ENCODE measurements around the gene SYNC. TPM values are rescaled to one million over a fixed set of nuclear protein-coding genes. Genes with fewer than 3 reads are reported as not detected.
A peak's percentile ranks its signal among the peaks of the same experiment; 100 is the strongest.
"Not testable (repeated sequence)": the region's sequence is repeated elsewhere in the genome, so short reads cannot be mapped to it uniquely, and the experiment has no call there.

SYNC gene
- total RNA-seq, 2 donors from 2014 or later = not detected

DNA sequence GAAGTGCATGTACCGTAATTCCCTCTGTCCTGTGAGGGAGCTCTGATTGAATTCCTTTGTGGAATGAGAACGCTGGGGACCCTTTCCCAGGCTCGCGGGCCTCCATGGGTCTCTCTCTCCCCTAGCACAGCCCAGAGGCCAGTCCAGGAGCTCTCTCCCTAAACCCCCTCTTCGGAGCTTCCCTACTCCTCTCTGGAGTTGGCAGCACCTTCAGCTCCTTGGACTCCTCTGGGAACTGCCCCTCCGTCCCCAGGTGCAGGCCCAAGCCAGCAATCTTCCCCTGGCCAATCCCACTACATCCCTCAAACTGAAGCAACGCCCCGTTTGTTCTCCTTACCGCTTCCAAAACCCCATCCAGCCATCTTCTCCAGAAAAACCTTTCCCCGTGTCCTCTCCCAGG lies 10.5 kb upstream of the SYNC start:
- no peak for ATAC-seq (replicated peaks)
- no peaks in the 10 kb centered on the region for H3K9me3 Mint-ChIP-seq
- H3K4me1 Mint-ChIP-seq = no peaks in the 10 kb centered on the region
- H3K36me3 Mint-ChIP-seq (ENCODE audit: low read depth) = no peaks in the 10 kb centered on the region
- peak overlapping the region; percentile 48 for H3K4me3 Mint-ChIP-seq
- no peak overlapping the region for H3K27ac Mint-ChIP-seq
- no peaks in the 10 kb centered on the region for H3K27me3 Mint-ChIP-seq

DNA sequence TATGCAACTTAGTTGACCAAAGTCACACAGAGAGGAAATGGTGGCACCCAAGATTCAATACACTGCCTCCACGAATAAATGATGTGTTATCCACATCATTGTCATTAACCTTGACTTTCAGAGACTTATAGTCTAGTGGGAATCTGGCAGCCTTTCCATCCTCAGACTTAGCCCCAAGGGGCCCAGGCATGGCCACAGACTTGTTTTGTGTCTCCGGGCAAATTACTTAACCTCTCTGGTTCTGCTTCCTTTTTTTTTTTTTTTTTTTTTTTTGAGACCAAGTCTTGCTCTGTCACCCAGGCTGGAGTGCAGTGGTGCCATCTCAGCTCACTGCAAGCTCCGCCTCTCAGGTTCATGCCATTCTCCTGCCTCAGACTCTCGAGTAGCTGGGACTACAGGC lies 8.7 kb upstream of the SYNC start:
- H3K4me3 Mint-ChIP-seq; H3K4me1 Mint-ChIP-seq; H3K9me3 Mint-ChIP-seq; H3K27ac Mint-ChIP-seq; H3K36me3 Mint-ChIP-seq (ENCODE audit: low read depth); H3K27me3 Mint-ChIP-seq; ATAC-seq (replicated peaks): not testable (repeated sequence)

DNA sequence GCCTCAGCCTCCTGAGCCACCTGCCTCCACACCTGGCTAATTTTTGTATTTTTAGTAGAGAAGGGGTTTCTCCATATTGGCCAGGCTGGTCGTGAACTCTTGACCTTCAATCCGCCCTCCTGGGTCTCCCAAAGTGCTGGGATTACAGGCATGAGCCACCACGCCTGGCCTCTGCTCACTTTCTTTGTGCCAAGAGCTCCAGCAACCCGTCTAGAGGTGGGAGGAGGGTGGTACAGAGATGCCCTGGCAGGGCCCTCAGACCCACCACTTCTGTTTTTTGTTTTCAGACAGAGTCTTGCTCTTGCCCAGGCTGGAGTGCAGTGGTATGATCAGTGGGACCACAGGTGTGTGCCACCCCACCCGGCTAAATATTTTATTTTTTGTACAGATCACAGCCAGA lies 6.9 kb upstream of the SYNC start:
- ATAC-seq (replicated peaks) = no peak
- Mint-ChIP-seq H3K36me3 (ENCODE audit: low read depth) (no peaks in the 10 kb centered on the region), H3K9me3 (no peaks in the 10 kb centered on the region), H3K4me3 (no peak overlapping the region), H3K4me1 (no peaks in the 10 kb centered on the region), H3K27me3 (peaks cover 17% of the 10 kb centered on the region), H3K27ac (no peak overlapping the region)

GRCh38 chr1:32709075-32709474 lies 6.5 kb upstream of the SYNC start:
- no peak overlapping the region for H3K4me3 Mint-ChIP-seq
- no peak overlapping the region for H3K27ac Mint-ChIP-seq
- ATAC-seq (replicated peaks) = no peak
- no peaks in the 10 kb centered on the region for H3K9me3 Mint-ChIP-seq
- H3K36me3 Mint-ChIP-seq (ENCODE audit: low read depth) = no peaks in the 10 kb centered on the region
- H3K4me1 Mint-ChIP-seq = no peaks in the 10 kb centered on the region
- peaks cover 21% of the 10 kb centered on the region for H3K27me3 Mint-ChIP-seq

GRCh38 chr1:32706491-32706890 lies 3.9 kb upstream of the SYNC start:
- Mint-ChIP-seq H3K27me3 (peaks cover 32% of the 10 kb centered on the region), H3K4me3 (no peak overlapping the region), H3K9me3 (no peaks in the 10 kb centered on the region), H3K36me3 (ENCODE audit: low read depth) (no peaks in the 10 kb centered on the region), H3K27ac (no peak overlapping the region), H3K4me1 (peaks cover 6% of the 10 kb centered on the region)
- no peak for ATAC-seq (replicated peaks)

GRCh38 chr1:32705516-32705915 lies 2.9 kb upstream of the SYNC start:
- no peak for ATAC-seq (replicated peaks)
- peaks cover 6% of the 10 kb centered on the region for H3K4me1 Mint-ChIP-seq
- peaks cover 36% of the 10 kb centered on the region for H3K27me3 Mint-ChIP-seq
- no peak overlapping the region for H3K4me3 Mint-ChIP-seq
- H3K36me3 Mint-ChIP-seq (ENCODE audit: low read depth) = no peaks in the 10 kb centered on the region
- no peaks in the 10 kb centered on the region for H3K9me3 Mint-ChIP-seq
- H3K27ac Mint-ChIP-seq = no peak overlapping the region

DNA sequence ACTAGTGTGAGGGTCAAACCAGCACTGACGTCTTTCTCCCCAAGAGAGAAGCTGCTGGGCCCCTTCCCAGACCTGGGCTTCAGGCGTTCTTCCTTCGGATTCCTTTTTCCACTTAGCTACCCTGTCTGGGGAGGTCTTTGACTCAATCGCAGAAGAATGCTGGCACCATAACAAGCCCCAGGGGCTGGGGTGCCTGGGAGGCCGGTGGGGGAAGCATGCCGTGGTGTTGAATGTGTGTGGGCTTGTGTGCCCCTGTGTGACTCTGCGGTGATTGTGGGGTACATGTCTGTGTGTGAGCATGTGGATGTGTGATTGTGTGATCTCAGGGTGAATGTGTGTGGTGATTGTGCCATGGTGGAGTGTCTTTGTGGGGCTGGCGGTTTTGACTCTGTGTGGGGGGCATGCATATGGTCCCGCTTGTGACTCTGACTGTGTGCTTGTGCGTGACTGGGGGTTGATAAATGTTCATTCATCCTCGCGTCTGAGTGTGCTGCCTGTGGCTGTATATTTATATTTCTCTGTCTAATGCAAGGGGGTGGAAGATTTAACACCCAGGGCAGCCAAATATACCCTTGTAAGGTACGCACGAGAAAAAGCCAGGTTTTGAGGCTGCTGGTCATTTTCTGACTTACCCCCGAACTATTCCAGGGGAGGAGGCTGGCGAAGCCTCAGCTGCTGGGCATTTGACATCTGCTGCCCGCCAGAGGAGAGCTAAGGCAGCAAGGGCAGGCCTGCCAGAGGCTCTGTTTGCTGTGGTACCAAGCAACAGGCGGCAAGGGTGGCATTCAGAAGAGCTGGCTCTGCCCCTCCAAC lies 1.1 kb upstream of the SYNC start:
- H3K36me3 Mint-ChIP-seq (ENCODE audit: low read depth) = no peaks in the 10 kb centered on the region
- H3K4me3 Mint-ChIP-seq = peak overlapping the region; percentile 38
- H3K9me3 Mint-ChIP-seq = no peaks in the 10 kb centered on the region
- peaks cover 6% of the 10 kb centered on the region for H3K4me1 Mint-ChIP-seq
- ATAC-seq (replicated peaks) = no peak
- H3K27me3 Mint-ChIP-seq = peaks cover 36% of the 10 kb centered on the region
- H3K27ac Mint-ChIP-seq = no peak overlapping the region

- Mint-ChIP-seq H3K4me1 (peaks cover 6% of the 10 kb centered on the region), H3K27me3 (peaks cover 32% of the 10 kb centered on the region), H3K9me3 (no peaks in the 10 kb centered on the region), H3K27ac (no peak overlapping the region), H3K4me3 (peak overlapping the region; percentile 37), H3K36me3 (ENCODE audit: low read depth) (no peaks in the 10 kb centered on the region)
- ATAC-seq (replicated peaks) = no peak
Observed at GRCh38 chr1:32701951-32702598, 495 bp downstream of the SYNC start.

- Mint-ChIP-seq H3K36me3 (ENCODE audit: low read depth) (no peaks in the 10 kb centered on the region), H3K27ac (no peak overlapping the region), H3K4me1 (peaks cover 6% of the 10 kb centered on the region), H3K4me3 (peak overlapping the region; percentile 37), H3K27me3 (peaks cover 31% of the 10 kb centered on the region), H3K9me3 (no peaks in the 10 kb centered on the region)
- no peak for ATAC-seq (replicated peaks)
Observed at GRCh38 chr1:32701421-32701911, 1.1 kb downstream of the SYNC start.

- not testable (repeated sequence) for H3K4me1 Mint-ChIP-seq; H3K27me3 Mint-ChIP-seq; H3K27ac Mint-ChIP-seq; H3K4me3 Mint-ChIP-seq; ATAC-seq (replicated peaks); H3K9me3 Mint-ChIP-seq; H3K36me3 Mint-ChIP-seq (ENCODE audit: low read depth)
Observed at GRCh38 chr1:32696996-32697395, 5.6 kb downstream of the SYNC start.

- H3K27ac Mint-ChIP-seq = peak overlapping the region; percentile 13
- peaks cover 1% of the 10 kb centered on the region for H3K27me3 Mint-ChIP-seq
- ATAC-seq (replicated peaks) = no peak
- H3K4me3 Mint-ChIP-seq = no peak overlapping the region
- no peaks in the 10 kb centered on the region for H3K9me3 Mint-ChIP-seq
- H3K4me1 Mint-ChIP-seq = no peaks in the 10 kb centered on the region
- H3K36me3 Mint-ChIP-seq (ENCODE audit: low read depth) = no peaks in the 10 kb centered on the region
Observed at GRCh38 chr1:32696041-32696440, 6.5 kb downstream of the SYNC start.

- H3K27ac Mint-ChIP-seq = peak overlapping the region; percentile 13
- H3K9me3 Mint-ChIP-seq = no peaks in the 10 kb centered on the region
- H3K4me3 Mint-ChIP-seq = no peak overlapping the region
- ATAC-seq (replicated peaks) = no peak
- H3K4me1 Mint-ChIP-seq = no peaks in the 10 kb centered on the region
- H3K36me3 Mint-ChIP-seq (ENCODE audit: low read depth) = no peaks in the 10 kb centered on the region
- no peaks in the 10 kb centered on the region for H3K27me3 Mint-ChIP-seq
Observed at GRCh38 chr1:32695098-32695904, 7.3 kb downstream of the SYNC start.

DNA sequence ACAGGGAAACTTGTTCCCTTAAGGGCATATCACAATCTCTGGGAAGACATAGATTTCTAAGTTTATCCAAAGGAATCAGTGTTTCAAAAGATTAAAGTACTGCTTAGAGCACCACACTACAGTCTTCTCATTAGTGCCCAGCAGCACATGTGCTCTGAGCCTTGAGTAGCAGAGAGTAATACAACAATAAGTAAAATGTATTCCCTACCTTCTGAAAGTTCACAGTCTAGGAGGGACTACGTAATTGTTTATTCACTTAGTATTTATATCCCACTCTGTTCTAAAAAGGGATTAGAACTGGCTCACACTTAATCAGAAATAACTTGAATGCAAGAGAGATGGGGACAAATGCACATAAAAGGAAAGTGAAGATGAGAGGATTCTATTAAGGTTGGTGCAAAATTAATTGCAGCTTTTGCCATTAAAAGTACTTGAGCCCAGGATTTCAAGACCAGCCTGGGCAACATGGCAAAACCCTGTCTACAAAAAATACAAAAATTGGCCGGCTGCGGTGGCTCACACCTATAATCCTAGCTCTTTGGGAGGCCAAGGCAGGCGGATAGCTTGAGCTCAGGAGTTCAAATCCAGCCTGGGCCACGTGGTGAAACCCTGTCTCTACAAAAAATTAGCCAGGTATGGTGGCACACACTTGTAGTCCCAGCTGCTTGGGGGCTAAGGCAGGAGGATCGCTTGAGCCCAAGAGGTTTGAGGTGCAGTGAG lies 9.0 kb downstream of the SYNC start:
- no peaks in the 10 kb centered on the region for H3K4me1 Mint-ChIP-seq

DNA sequence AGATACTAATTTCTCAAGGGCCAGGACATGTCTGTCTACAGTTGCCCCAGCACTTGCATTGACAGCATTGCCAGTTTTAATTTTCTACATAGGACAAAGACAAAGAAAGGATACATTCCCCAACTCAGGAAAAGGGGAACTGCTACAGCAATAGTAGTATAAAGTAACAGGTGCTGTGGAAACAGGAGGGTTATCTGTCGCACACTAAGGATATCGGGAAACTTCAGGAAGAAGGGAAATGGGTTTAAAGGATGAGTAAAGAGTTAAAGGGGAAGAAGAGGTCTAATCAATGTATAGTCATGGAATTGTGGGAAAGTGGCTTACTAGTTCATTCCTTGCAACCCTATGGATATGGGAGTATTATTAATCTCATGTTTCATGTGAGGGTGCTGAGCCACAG lies 16.2 kb downstream of the SYNC start:
- Mint-ChIP-seq H3K36me3 (ENCODE audit: low read depth) (peaks cover 54% of the 10 kb centered on the region), H3K4me1 (peaks cover 5% of the 10 kb centered on the region), H3K27me3 (no peaks in the 10 kb centered on the region), H3K4me3 (no peak overlapping the region), H3K9me3 (no peaks in the 10 kb centered on the region), H3K27ac (no peak overlapping the region)
- ATAC-seq (replicated peaks) = no peak

More for the DNA sequence above, 9.0 kb downstream of the SYNC start:
- no peak overlapping the region for H3K4me3 Mint-ChIP-seq
- no peaks in the 10 kb centered on the region for H3K36me3 Mint-ChIP-seq (ENCODE audit: low read depth)
- ATAC-seq (replicated peaks) = no peak
- H3K27ac Mint-ChIP-seq = no peak overlapping the region
- H3K9me3 Mint-ChIP-seq = no peaks in the 10 kb centered on the region
- no peaks in the 10 kb centered on the region for H3K27me3 Mint-ChIP-seq
